K562 (cell line): Measurements from ENCODE around the gene PIK3CA.

Source experiments
- CBX8 ChIP-seq: fragments of 200-600 bp; sonication (generic); IDR thresholded peaks from 2 replicates; pipeline ENCODE4 v1.6.1; 2012; ENCODE audit warnings: borderline replicate concordance, mixed run types, low read depth, mild to moderate bottlenecking, moderate library complexity, mixed read lengths, low read length, control low read depth, inconsistent platforms; ENCODE audit not compliant: poor library complexity, severe bottlenecking; ENCODE audit errors: extremely low read depth
- EZH2 ChIP-seq: IDR thresholded peaks from 2 replicates; pipeline ENCODE4 v1.6.1; 2012; ENCODE audit warnings: low read depth, mild to moderate bottlenecking, inconsistent platforms, low read length, borderline replicate concordance
- HCFC1 ChIP-seq: IDR thresholded peaks from 2 replicates; pipeline ENCODE4 v1.6.1; 2012; ENCODE audit warnings: low read depth, low read length, improper control_type of control experiment
- HDAC6 ChIP-seq: IDR thresholded peaks from 2 replicates; pipeline ENCODE4 v1.6.1; 2012; ENCODE audit warnings: low read depth, mild to moderate bottlenecking, control low read depth, inconsistent platforms, low read length, moderate library complexity
- ILK ChIP-seq: fragments of 450-650 bp; IDR thresholded peaks from 2 replicates; pipeline ENCODE4 v1.6.1; 2016; ENCODE audit warnings: missing genetic modification characterization, low read depth, mild to moderate bottlenecking, missing compliant biosample characterization, moderate library complexity, borderline replicate concordance
- MYC ChIP-seq, 2 experiments: fragments of 250-450 bp in 1 of 2; sonication (Bioruptor Pico) in 1 of 2; IDR thresholded peaks; 2 replicates each; pipeline versions ENCODE4 v1.5.1 to v1.6.1; 2012 to 2021; ENCODE audit warnings: low read depth in 2 of 2, borderline replicate concordance in 1 of 2, improper control_type of control experiment in 1 of 2, low read length in 1 of 2, mild to moderate bottlenecking in 1 of 2, moderate library complexity in 1 of 2
- RB1 ChIP-seq: fragments of 450-650 bp; IDR thresholded peaks from 2 replicates; pipeline ENCODE4 v1.6.1; 2017; ENCODE audit warnings: low read depth, mild to moderate bottlenecking
- RHOXF2B ChIP-seq: fragments of 250-450 bp; sonication (Bioruptor Pico); conservative IDR thresholded peaks from 2 replicates; pipeline ENCODE4 v1.5.1; 2021
- SMARCA4 ChIP-seq: fragments of 450-650 bp; IDR thresholded peaks from 2 replicates; pipeline ENCODE4 v1.6.1; 2016
- YY1 ChIP-seq, 3 experiments: IDR thresholded peaks; 2 replicates each; pipeline ENCODE4 v1.6.1; 2011; ENCODE audit warnings: low read length in 2 of 3, mild to moderate bottlenecking in 2 of 3, moderate library complexity in 2 of 3, borderline replicate concordance in 1 of 3, control low read depth in 1 of 3, low read depth in 1 of 3; ENCODE audit not compliant: insufficient read depth in 3 of 3, insufficient replicate concordance in 2 of 3, control insufficient read depth in 1 of 3, insufficient read length in 1 of 3; ENCODE audit errors: extremely low read depth in 1 of 3
- ZNF431 ChIP-seq: sonication (generic); formaldehyde crosslinking; IDR thresholded peaks from 2 replicates; pipeline ENCODE4 v1.8.0; 2022; ENCODE audit warnings: mild to moderate bottlenecking, missing genetic modification reagents

DNA sequence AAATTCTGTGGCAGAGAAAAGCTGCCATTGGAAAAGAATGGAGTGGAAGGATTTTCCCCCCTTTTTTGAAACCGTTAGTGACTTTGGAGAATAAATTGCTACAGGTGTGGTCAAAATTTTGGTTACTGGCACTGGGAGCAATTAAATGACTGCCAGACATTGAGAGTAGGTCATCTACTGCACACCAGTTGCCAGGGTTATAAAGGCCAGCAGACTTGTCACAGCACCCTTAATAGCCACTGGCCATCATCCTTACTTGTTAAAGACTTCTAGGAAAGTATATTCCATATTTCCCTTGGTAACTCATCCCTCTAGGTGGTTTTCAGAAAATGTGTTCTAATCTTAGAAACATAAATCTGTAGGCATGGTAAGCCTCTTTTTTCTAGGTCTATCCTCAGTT, 8.0 kb downstream of the PIK3CA start:
- TF ChIP-seq HCFC1 (no peak), SMARCA4 (no peak), EZH2 (no peak), HDAC6 (no peak), RHOXF2B (CRISPR knock-in tag) (no peak), RB1 (no peak), ZNF431 (no peak), YY1 (IDR thresholded peaks at IDR 0.05; ENCODE audit: borderline replicate concordance in 1 of 3, control insufficient read depth in 1 of 3, extremely low read depth in 1 of 3, insufficient read depth in 3 of 3, insufficient read length in 1 of 3, insufficient replicate concordance in 2 of 3, low read depth in 1 of 3, low read length in 2 of 3) (no peak), MYC (IDR thresholded peaks at IDR 0.05; ENCODE audit: low read depth, low read length) (no peak), MYC (CRISPR knock-in tag; IDR thresholded peaks at IDR 0.05; ENCODE audit: borderline replicate concordance, low read depth) (no peak), ILK (tag) (no peak), CBX8 (no peak)
